Keratinocyte (primary cell): Measurements from ENCODE around the gene ZDHHC15. TPM values are rescaled to one million over a fixed set of nuclear protein-coding genes. Genes with fewer than 3 reads are reported as not detected.

Source experiments
- DNase-seq: peaks from one replicate; pipeline ENCODE4 v3.0.0-alpha.2; 2011; ENCODE audit warnings: low read depth, missing footprints, low spot score
- FAIRE-seq: peaks from 2 replicates; lab custom pipeline; 2011; peaks lifted over from hg19 to GRCh38; lab: Jason Lieb, UNC
- H2AFZ ChIP-seq: 2 replicates; pipeline ENCODE4 v1.6.0; 2012; ENCODE audit warnings: low read length, control low read depth, inconsistent platforms; ENCODE audit not compliant: control insufficient read depth
- H3K27ac ChIP-seq: 2 replicates; pipeline ENCODE4 v1.5.1; 2011; ENCODE audit warnings: low read length; ENCODE audit not compliant: control insufficient read depth, insufficient read depth
- H3K27me3 ChIP-seq: 3 replicates; pipeline ENCODE4 v1.6.0; 2011; ENCODE audit warnings: low read length; ENCODE audit not compliant: control insufficient read depth, insufficient read depth; ENCODE audit errors: extremely low read depth
- H3K36me3 ChIP-seq, 2 experiments: 2 replicates in 1 of 2; 3 replicates in 1 of 2; pipeline ENCODE4 v1.5.1; 2011; ENCODE audit warnings: low read length in 2 of 2, mild to moderate bottlenecking in 1 of 2; ENCODE audit not compliant: control insufficient read depth in 2 of 2, insufficient read depth in 2 of 2; ENCODE audit errors: extremely low read depth in 1 of 2
- H3K4me1 ChIP-seq: 3 replicates; pipeline ENCODE4 v1.5.1; 2011; ENCODE audit warnings: low read length; ENCODE audit not compliant: control insufficient read depth, insufficient read depth; ENCODE audit errors: extremely low read depth
- H3K4me2 ChIP-seq: 3 replicates; pipeline ENCODE4 v1.6.0; 2011; ENCODE audit warnings: low read depth, low read length; ENCODE audit not compliant: control insufficient read depth, insufficient read depth; ENCODE audit errors: extremely low read depth
- H3K4me3 ChIP-seq, 3 experiments: fragments of 200-600 bp in 1 of 3; sonication (generic) in 1 of 3; 2 replicates in 2 of 3; 3 replicates in 1 of 3; pipeline ENCODE4 v1.5.1; 2011 to 2016; ENCODE audit warnings: low read length in 3 of 3, mild to moderate bottlenecking in 3 of 3, control low read depth in 2 of 3, inconsistent platforms in 1 of 3, low read depth in 1 of 3, mixed read lengths in 1 of 3, mixed run types in 1 of 3, moderate library complexity in 1 of 3; ENCODE audit not compliant: control insufficient read depth in 2 of 3, insufficient read depth in 2 of 3; ENCODE audit errors: extremely low read depth in 1 of 3
- H3K79me2 ChIP-seq: 2 replicates; pipeline ENCODE4 v1.6.0; 2012; ENCODE audit warnings: low read length; ENCODE audit not compliant: control insufficient read depth, insufficient read depth
- H3K9ac ChIP-seq: 3 replicates; pipeline ENCODE4 v1.6.0; 2011; ENCODE audit warnings: low read length; ENCODE audit not compliant: control insufficient read depth, insufficient read depth; ENCODE audit errors: extremely low read depth
- H3K9me1 ChIP-seq: 3 replicates; pipeline ENCODE4 v1.6.0; 2011; ENCODE audit warnings: low read length; ENCODE audit not compliant: control insufficient read depth, insufficient read depth; ENCODE audit errors: extremely low read depth
- H3K9me3 ChIP-seq: 2 replicates; pipeline ENCODE4 v1.5.1; 2012; ENCODE audit warnings: low read depth, low read length; ENCODE audit not compliant: control insufficient read depth
- H4K20me1 ChIP-seq: 3 replicates; pipeline ENCODE4 v1.6.0; 2011; ENCODE audit warnings: low read length; ENCODE audit not compliant: control insufficient read depth, insufficient read depth; ENCODE audit errors: extremely low read depth
- CTCF ChIP-seq, 3 experiments: IDR thresholded peaks in 1 of 3; conservative IDR thresholded peaks in 1 of 3; optimal IDR thresholded peaks in 1 of 3; 2 replicates in 2 of 3; 3 replicates in 1 of 3; pipeline versions ENCODE3 to v1.5.1; 2011; ENCODE audit warnings: low read length in 3 of 3, mild to moderate bottlenecking in 3 of 3, moderate library complexity in 2 of 3, control low read depth in 1 of 3, inconsistent platforms in 1 of 3; ENCODE audit not compliant: insufficient read depth in 2 of 3; ENCODE audit errors: extremely low read depth in 1 of 3
- EZH2 ChIP-seq: IDR thresholded peaks from one replicate; pipeline ENCODE4 v1.6.1; 2012; ENCODE audit warnings: inconsistent platforms, mild to moderate bottlenecking, low read length, moderate library complexity
- dilution Hi-C: fragments of 300-500 bp; cut with MboI; formaldehyde crosslinking; loops from one replicate; pipeline ENCODE4 v1.7.0; 2020; ENCODE audit warnings: low sequenced_read_pairs; ENCODE audit not compliant: extremely low pct_ligation_motif_present
- polyA plus RNA-seq, 5 experiments: library from polyadenylated mRNA; depleted of rRNA in 3 of 5; stranded (reverse) in 3 of 5; stranded (forward) in 1 of 5; unstranded in 1 of 5; fragments of >200 nt; gene quantifications; 1 replicate in 1 of 5; 2 replicates in 3 of 5; 3 replicates in 1 of 5; pipeline versions ENCODE4 v1.2.1 to v1.2.3, GENCODE V29; 2011 to 2012; ENCODE audit warnings: missing spikeins in 2 of 5, low read depth in 1 of 5, low replicate concordance in 1 of 5

Gene ZDHHC15
- polyA plus RNA-seq, 1 donor (not counting 4 experiments of a cell fraction or from before 2014, with no cell fraction given), result not detected

GRCh38 chrX:75369721-75370120, 153.1 kb downstream of the ZDHHC15 start:
- dilution Hi-C loops, result no loop called here
- Histone ChIP-seq H3K4me3 (no peak overlapping the region), H2AFZ (no peak overlapping the region), H3K4me2 (no peak overlapping the region), H3K4me1 (no peaks in the 10 kb centered on the region), H4K20me1 (no peaks in the 10 kb centered on the region), H3K36me3 (no peaks in the 10 kb centered on the region), H3K9me1 (no peaks in the 10 kb centered on the region), H3K9ac (no peak overlapping the region), H3K27ac (no peak overlapping the region), H3K79me2 (no peaks in the 10 kb centered on the region), H3K9me3 (no peaks in the 10 kb centered on the region), H3K27me3 (no peaks in the 10 kb centered on the region)
- TF ChIP-seq EZH2 (no peak), CTCF (optimal IDR thresholded peaks at IDR 0.05 in 1 of 3, IDR thresholded peaks at IDR 0.05 in 1 of 3, conservative IDR thresholded peaks at IDR 0.05 in 1 of 3; ENCODE audit: extremely low read depth in 1 of 3, insufficient read depth in 2 of 3, low read length in 3 of 3) (no peak)
- no peak for DNase-seq
- no peak for FAIRE-seq

- dilution Hi-C loops, result no loop called here
- H3K9ac ChIP-seq, result no peak overlapping the region
- no peaks in the 10 kb centered on the region for H3K79me2 ChIP-seq
- TF ChIP-seq EZH2 (no peak), CTCF (optimal IDR thresholded peaks at IDR 0.05 in 1 of 3, IDR thresholded peaks at IDR 0.05 in 1 of 3, conservative IDR thresholded peaks at IDR 0.05 in 1 of 3; ENCODE audit: extremely low read depth in 1 of 3, insufficient read depth in 2 of 3, low read length in 3 of 3) (no peak)
- no peak overlapping the region for H2AFZ ChIP-seq
- H3K27ac ChIP-seq, result no peak overlapping the region
- no peak overlapping the region for H3K4me3 ChIP-seq
- H3K9me1 ChIP-seq, result no peaks in the 10 kb centered on the region
- H3K9me3 ChIP-seq, result no peaks in the 10 kb centered on the region
- H4K20me1 ChIP-seq, result no peaks in the 10 kb centered on the region
- no peak for DNase-seq
- no peak overlapping the region for H3K4me2 ChIP-seq
- no peaks in the 10 kb centered on the region for H3K36me3 ChIP-seq
- H3K27me3 ChIP-seq, result no peaks in the 10 kb centered on the region
- H3K4me1 ChIP-seq, result no peaks in the 10 kb centered on the region
- FAIRE-seq, result no peak
Measured at GRCh38 chrX:75366861-75367260, 156.0 kb downstream of the ZDHHC15 start.
